SK-N-MC (cell line): Measurements from ENCODE around the gene AK2.

Experiments used
- EZH2 ChIP-seq: fragments of 200-600 bp; sonication (generic); IDR thresholded peaks from one replicate; pipeline ENCODE4 v1.6.1; 2017; ENCODE audit warnings: antibody characterized with exemption
- FOXP2 ChIP-seq: optimal IDR thresholded peaks from 2 replicates; pipeline ENCODE3; 2011; ENCODE audit warnings: mild to moderate bottlenecking, moderate library complexity; ENCODE audit not compliant: insufficient read depth; ENCODE audit errors: extremely low read length, control extremely low read depth
- POLR2AphosphoS5 ChIP-seq: IDR thresholded peaks from 2 replicates; pipeline ENCODE4 v1.6.1; 2012; ENCODE audit warnings: mild to moderate bottlenecking, low read depth, low read length, borderline replicate concordance

DNA sequence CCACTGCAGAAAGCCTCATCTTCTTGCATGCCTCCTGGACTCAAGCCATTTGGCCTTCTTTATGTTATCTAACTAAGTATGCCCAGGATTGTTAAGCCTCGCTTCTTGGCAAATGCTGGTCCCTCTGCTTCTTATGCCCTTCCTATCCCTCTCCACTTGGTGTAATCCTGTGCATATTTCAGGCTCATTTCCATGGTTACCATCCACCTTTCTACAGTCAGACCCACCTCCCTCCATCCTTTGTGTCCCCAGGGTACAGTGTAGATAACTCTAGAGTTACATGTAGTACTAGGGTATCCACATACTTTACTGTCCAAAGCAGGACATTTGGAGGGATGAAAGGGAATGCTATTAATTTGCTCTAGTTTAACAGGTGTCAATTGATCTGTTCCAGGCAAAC is 65.5 kb downstream of the AK2 start:
- no peak for TF ChIP-seq POLR2AphosphoS5
- no peak for TF ChIP-seq EZH2
- TF ChIP-seq FOXP2, result no peak
